H1 (cell line): ENCODE results near the gene GRIK2. TPM values are rescaled to one million over a fixed set of nuclear protein-coding genes. Genes with fewer than 3 reads are reported as not detected.

Experiments
- CTCF ChIA-PET: fragments of 300-600 bp; sonication (Branson Sonifier 250); formaldehyde crosslinking; loops from one replicate; lab custom pipeline; 2021; ENCODE audit not compliant: partially characterized antibody; lab: Charles Lee
- POLR2A ChIA-PET: fragments of 300-600 bp; sonication (Branson Sonifier 250); formaldehyde crosslinking; loops from one replicate; lab custom pipeline; 2021; ENCODE audit warnings: inconsistent platforms; ENCODE audit not compliant: partially characterized antibody; lab: Charles Lee
- DNase-seq, 2 experiments: peaks; one replicate each; pipeline versions ENCODE4 v3.0.0 to v3.0.0-alpha.2; 2010 to 2022; ENCODE audit warnings: low spot score in 2 of 2, low read depth in 1 of 2, mixed read lengths in 1 of 2
- FAIRE-seq: peaks from 2 replicates; lab custom pipeline; 2011; peaks lifted over from hg19 to GRCh38; lab: Jason Lieb, UNC
- H2AFZ ChIP-seq: 2 replicates; pipeline ENCODE4 v1.8.1; 2012; ENCODE audit warnings: low read length, inconsistent platforms
- H2AK5ac ChIP-seq: 2 replicates; pipeline ENCODE4 v1.6.1; 2013; ENCODE audit warnings: low read depth, low read length
- H2BK120ac ChIP-seq: replicated peaks from 2 replicates; pipeline ENCODE3; 2013; ENCODE audit warnings: low read depth, low read length, inconsistent platforms
- H2BK12ac ChIP-seq: 2 replicates; pipeline ENCODE4 v1.6.1; 2013; ENCODE audit warnings: low read depth, low read length
- H2BK15ac ChIP-seq: 2 replicates; pipeline ENCODE4 v1.6.1; 2013; ENCODE audit warnings: low read length
- H2BK20ac ChIP-seq: 2 replicates; pipeline ENCODE4 v1.6.1; 2013; ENCODE audit warnings: low read length
- H2BK5ac ChIP-seq: 2 replicates; pipeline ENCODE4 v1.6.1; 2013; ENCODE audit warnings: low read depth, low read length
- H3K14ac ChIP-seq: 2 replicates; pipeline ENCODE4 v1.6.1; 2013; ENCODE audit warnings: inconsistent platforms; ENCODE audit not compliant: insufficient read length
- H3K18ac ChIP-seq: 2 replicates; pipeline ENCODE4 v1.6.1; 2013; ENCODE audit warnings: low read length; ENCODE audit errors: extremely low read depth
- H3K23ac ChIP-seq: 2 replicates; pipeline ENCODE4 v1.6.1; 2013; ENCODE audit warnings: inconsistent platforms; ENCODE audit not compliant: insufficient read length
- H3K23me2 ChIP-seq: 2 replicates; pipeline ENCODE4 v1.6.1; 2013; ENCODE audit warnings: low read depth, low read length
- H3K27ac ChIP-seq: 2 replicates; pipeline ENCODE4 v1.6.1; 2011; ENCODE audit warnings: low read depth, low read length, inconsistent platforms
- H3K27me3 ChIP-seq, 4 experiments: replicated peaks in 1 of 4; 1 replicate in 1 of 4; 2 replicates in 3 of 4; pipeline versions ENCODE4 v1.6.1 to v1.8.1; 2011 to 2013; ENCODE audit warnings: low read length in 3 of 4, mild to moderate bottlenecking in 3 of 4, inconsistent platforms in 2 of 4, mixed read lengths in 2 of 4, moderate library complexity in 1 of 4; ENCODE audit not compliant: control insufficient read depth in 3 of 4, insufficient read depth in 3 of 4; ENCODE audit errors: extremely low read depth in 1 of 4
- H3K36me3 ChIP-seq, 4 experiments: 2 replicates each; pipeline versions ENCODE4 v1.6.1 to v1.8.1; 2011 to 2013; ENCODE audit warnings: mild to moderate bottlenecking in 4 of 4, low read length in 3 of 4, moderate library complexity in 2 of 4, control low read depth in 1 of 4, inconsistent platforms in 1 of 4; ENCODE audit not compliant: insufficient read depth in 4 of 4, control insufficient read depth in 2 of 4
- H3K4ac ChIP-seq: replicated peaks from 2 replicates; pipeline ENCODE3; 2013; ENCODE audit warnings: low read length, low read depth, mixed read lengths, inconsistent platforms; ENCODE audit not compliant: insufficient read length
- H3K4me1 ChIP-seq, 4 experiments: replicated peaks in 1 of 4; 1 replicate in 1 of 4; 2 replicates in 3 of 4; pipeline versions ENCODE4 v1.6.1 to v1.8.1; 2011 to 2013; ENCODE audit warnings: low read length in 3 of 4, inconsistent platforms in 2 of 4, mixed read lengths in 1 of 4; ENCODE audit not compliant: insufficient read depth in 4 of 4, control insufficient read depth in 3 of 4
- H3K4me2 ChIP-seq, 2 experiments: 2 replicates each; pipeline versions ENCODE4 v1.6.1 to v1.8.1; 2011 to 2013; ENCODE audit warnings: low read depth in 2 of 2, low read length in 2 of 2, control low read depth in 1 of 2, inconsistent platforms in 1 of 2, mild to moderate bottlenecking in 1 of 2; ENCODE audit not compliant: insufficient read depth in 1 of 2
- H3K4me3 ChIP-seq, 4 experiments: fragments of 200-600, 300-600 bp in 1 of 4; sonication (generic), shearing (Covaris generic), sonication (Bioruptor Twin) in 1 of 4; 2 replicates each; pipeline versions ENCODE4 v1.5.1 to v1.8.1; 2011 to 2016; ENCODE audit warnings: low read length in 4 of 4, low read depth in 3 of 4, control low read depth in 2 of 4, inconsistent platforms in 2 of 4, mild to moderate bottlenecking in 2 of 4, mixed read lengths in 1 of 4, moderate library complexity in 1 of 4; ENCODE audit not compliant: insufficient read depth in 2 of 4; ENCODE audit errors: extremely low read depth in 1 of 4
- H3K56ac ChIP-seq: replicated peaks from 2 replicates; pipeline ENCODE3; 2013; ENCODE audit warnings: low read depth, mild to moderate bottlenecking, mixed read lengths, low read length, inconsistent platforms; ENCODE audit not compliant: insufficient read length
- H3K79me1 ChIP-seq: 2 replicates; pipeline ENCODE4 v1.6.1; 2013; ENCODE audit warnings: low read depth, low read length, control low read depth
- H3K79me2 ChIP-seq, 2 experiments: 2 replicates each; pipeline versions ENCODE4 v1.6.1 to v1.8.1; 2012 to 2013; ENCODE audit warnings: low read length in 2 of 2, mild to moderate bottlenecking in 2 of 2, inconsistent platforms in 1 of 2; ENCODE audit not compliant: insufficient read depth in 2 of 2, control insufficient read depth in 1 of 2
- H3K9ac ChIP-seq, 4 experiments: replicated peaks in 1 of 4; 1 replicate in 1 of 4; 2 replicates in 3 of 4; pipeline versions ENCODE4 v1.6.1 to v1.8.1; 2011 to 2013; ENCODE audit warnings: low read depth in 3 of 4, low read length in 3 of 4, control low read depth in 2 of 4, mild to moderate bottlenecking in 2 of 4, moderate library complexity in 2 of 4, inconsistent platforms in 1 of 4; ENCODE audit errors: extremely low read depth in 1 of 4
- H3K9me3 ChIP-seq, 2 experiments: 2 replicates each; pipeline versions ENCODE4 v1.6.1 to v1.8.1; 2012 to 2013; ENCODE audit warnings: mild to moderate bottlenecking in 2 of 2, moderate library complexity in 2 of 2, control low read depth in 1 of 2, inconsistent platforms in 1 of 2, low read depth in 1 of 2, low read length in 1 of 2, mixed read lengths in 1 of 2; ENCODE audit not compliant: insufficient read depth in 2 of 2
- H4K20me1 ChIP-seq, 2 experiments: replicated peaks in 1 of 2; 2 replicates each; pipeline versions ENCODE3 to v1.8.1; 2011 to 2013; ENCODE audit warnings: inconsistent platforms in 2 of 2, low read length in 2 of 2, mild to moderate bottlenecking in 1 of 2; ENCODE audit not compliant: insufficient read depth in 2 of 2, control insufficient read depth in 1 of 2
- H4K5ac ChIP-seq: 2 replicates; pipeline ENCODE4 v1.6.1; 2013; ENCODE audit warnings: low read length, low read depth, mixed read lengths, inconsistent platforms; ENCODE audit not compliant: insufficient read length
- H4K8ac ChIP-seq: 2 replicates; pipeline ENCODE4 v1.8.0; 2013; ENCODE audit warnings: mild to moderate bottlenecking, moderate library complexity, low read length, inconsistent platforms; ENCODE audit not compliant: insufficient read depth; ENCODE audit errors: extremely low read depth
- H4K91ac ChIP-seq: replicated peaks from 2 replicates; pipeline ENCODE3; 2013; ENCODE audit warnings: low read length, mixed read lengths, inconsistent platforms; ENCODE audit not compliant: insufficient read length
- BCL11A ChIP-seq, 2 experiments: IDR thresholded peaks; one replicate each; pipeline ENCODE4 v1.6.1; 2011; ENCODE audit warnings: low read depth in 2 of 2, low read length in 2 of 2, mild to moderate bottlenecking in 2 of 2
- BRCA1 ChIP-seq: IDR thresholded peaks from 2 replicates; pipeline ENCODE4 v1.6.1; 2012; ENCODE audit warnings: low read depth, low read length, improper control_type of control experiment
- CBX5 ChIP-seq: fragments of 300-800, 300-1000 bp; sonication (generic); IDR thresholded peaks from 2 replicates; pipeline ENCODE4 v1.7.1; 2016; ENCODE audit warnings: antibody characterized with exemption, low read length, low read depth
- CHD2 ChIP-seq: IDR thresholded peaks from 2 replicates; pipeline ENCODE4 v1.6.1; 2012; ENCODE audit warnings: low read length, improper control_type of control experiment
- FOSL1 ChIP-seq: IDR thresholded peaks from 2 replicates; pipeline ENCODE4 v1.6.1; 2011; ENCODE audit warnings: mild to moderate bottlenecking, low read depth, low read length, moderate library complexity; ENCODE audit not compliant: insufficient read depth
- HDAC2 ChIP-seq, 2 experiments: fragments of 300-600 bp in 1 of 2; sonication (generic) in 1 of 2; IDR thresholded peaks; 2 replicates each; pipeline ENCODE4 v1.6.1; 2011 to 2012; ENCODE audit warnings: low read depth in 2 of 2, low read length in 2 of 2, mild to moderate bottlenecking in 2 of 2, moderate library complexity in 2 of 2, borderline replicate concordance in 1 of 2, inconsistent platforms in 1 of 2
- HDAC6 ChIP-seq: IDR thresholded peaks from one replicate; pipeline ENCODE4 v1.7.1; 2012; ENCODE audit warnings: low read depth, mild to moderate bottlenecking, inconsistent platforms, low read length, moderate library complexity
- JUND ChIP-seq: IDR thresholded peaks from 2 replicates; pipeline ENCODE4 v1.6.1; 2011; ENCODE audit warnings: mild to moderate bottlenecking, improper control_type of control experiment, low read length
- KDM1A ChIP-seq: fragments of 200-600, 300-600 bp; sonication (generic); IDR thresholded peaks from 2 replicates; pipeline ENCODE4 v1.7.1; 2016; ENCODE audit warnings: mild to moderate bottlenecking, low read length, borderline replicate concordance
- PHF8 ChIP-seq: fragments of 200-600 bp; sonication (generic); conservative IDR thresholded peaks from 2 replicates; pipeline ENCODE4 v1.7.1; 2012; ENCODE audit warnings: low read depth, mild to moderate bottlenecking, inconsistent platforms, low read length, moderate library complexity
- SIRT6 ChIP-seq: IDR thresholded peaks from one replicate; pipeline ENCODE4 v1.7.1; 2012; ENCODE audit warnings: low read length, inconsistent platforms
- SUZ12 ChIP-seq: fragments of 200-600 bp; sonication (generic); IDR thresholded peaks from 2 replicates; pipeline ENCODE4 v1.6.1; 2012; ENCODE audit warnings: mild to moderate bottlenecking, inconsistent platforms, low read length, moderate library complexity, mixed read lengths
- WGBS, 2 experiments: shearing (Covaris generic) in 1 of 2; methylation state at CpG; one replicate each; pipeline versions ENCODE4 v1.1.6 to v1.1.7; 2013 to 2015; ENCODE audit warnings: low lambda C conversion rate in 2 of 2, mixed read lengths in 2 of 2, inconsistent platforms in 1 of 2, low coverage in 1 of 2, missing lambda C conversion rate in 1 of 2; ENCODE audit not compliant: insufficient replicate concordance in 2 of 2, insufficient coverage in 1 of 2, insufficient read length in 1 of 2; ENCODE audit errors: extremely low coverage in 1 of 2, missing lambda C conversion rate in 1 of 2; 5-methylcytosine and 5-hydroxymethylcytosine counted together
- polyA plus RNA-seq, 7 experiments: library from polyadenylated mRNA; depleted of rRNA in 3 of 7; stranded (reverse) in 5 of 7; unstranded in 2 of 7; fragments of >200 nt in 5 of 7; fragments of 200-250 nt in 2 of 7; gene quantifications; 1 replicate in 5 of 7; 2 replicates in 1 of 7; 4 replicates in 1 of 7; pipeline versions ENCODE4 v1.2.1 to v1.2.3, GENCODE V29; 2011 to 2013; ENCODE audit warnings: missing spikeins in 2 of 7, mixed read lengths in 2 of 7
- total RNA-seq: library from RNA; stranded (reverse); fragmentation: NEBNext Ultra II Directional; extraction: Animal tissue kit (Norgen Biotek cat#: 25700); gene quantifications from 2 replicates; pipeline ENCODE4 v1.2.1, GENCODE V29; 2021
- TF ChIP-seq, protein P1 (sequence below): IDR thresholded peaks from 2 replicates; pipeline ENCODE4 v1.6.1; 2012; ENCODE audit warnings: inconsistent platforms

GRIK2 gene
- total and polyA plus RNA-seq, 2 of the 8 experiments (the other 6 are each of a cell fraction or from before 2014, with no cell fraction given): 1.8 to 2.2 TPM

DNA sequence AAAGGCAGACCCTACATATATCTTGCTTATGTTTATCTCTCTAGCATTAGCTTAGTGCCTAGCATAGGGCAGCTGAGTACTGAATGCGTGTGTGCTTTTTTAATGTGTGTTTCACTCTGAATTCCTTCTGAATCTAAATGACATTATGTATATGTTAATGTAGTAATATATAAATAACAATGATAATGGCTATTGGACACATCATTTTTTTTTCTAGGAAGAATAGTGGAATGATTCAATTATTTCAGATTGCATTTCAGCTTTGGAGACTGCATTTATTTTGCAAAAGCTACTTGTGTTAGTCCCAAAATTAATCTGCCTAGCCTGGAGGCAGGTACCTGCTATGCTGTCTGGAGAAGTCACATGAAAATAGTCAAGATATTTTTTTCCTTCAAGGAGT lies 371.8 kb downstream of the GRIK2 start:
- Histone ChIP-seq H3K9ac (no peak overlapping the region), H3K36me3 (no peaks in the 10 kb centered on the region), H3K79me1 (no peaks in the 10 kb centered on the region), H4K20me1 (no peaks in the 10 kb centered on the region), H2AFZ (no peak overlapping the region), H2AK5ac (no peak overlapping the region; the same call in 1 of the 2 replicates), H3K56ac (no peak overlapping the region), H4K91ac (no peak overlapping the region), H2BK5ac (no peak overlapping the region), H3K4me1 (peaks cover 0 to 9% (median 3%) of the 10 kb centered on the region in 4 experiments; a peak in 3 of 7 replicates), H3K79me2 (no peaks in the 10 kb centered on the region), H2BK12ac (no peak overlapping the region), H3K4ac (no peak overlapping the region), H3K27ac (no peak overlapping the region), H3K14ac (no peak overlapping the region), H3K4me3 (no peak overlapping the region), H2BK120ac (no peak overlapping the region), H3K23ac (no peak overlapping the region), H2BK15ac (0 out of 2 replicates have a peak overlapping the region, but pooled peaks have one; percentile 32), H3K23me2 (no peaks in the 10 kb centered on the region), H3K27me3 (no peaks in the 10 kb centered on the region), H3K9me3 (no peaks in the 10 kb centered on the region), H3K4me2 (no peak overlapping the region), H3K18ac (no peak overlapping the region), H4K5ac (no peak overlapping the region), H2BK20ac (peak overlapping the region; percentile 8; the same call in 1 of the 2 replicates), H4K8ac (no peak overlapping the region)
- WGBS, 2 experiments: 48% methylated on average over 1 of the region's 1 CpG; no CpG with 5 or more reads in 1 of the 2 experiments
- DNase-seq: no peak
- ChIA-PET CTCF (interaction anchor here (1.2 kb wide), 1 partner anchor 48 kb away, joined by 4 read pairs; no protein-coding TSS in a partner anchor), POLR2A (no interaction called here)
- no peak for FAIRE-seq
- TF ChIP-seq, protein P1, sequence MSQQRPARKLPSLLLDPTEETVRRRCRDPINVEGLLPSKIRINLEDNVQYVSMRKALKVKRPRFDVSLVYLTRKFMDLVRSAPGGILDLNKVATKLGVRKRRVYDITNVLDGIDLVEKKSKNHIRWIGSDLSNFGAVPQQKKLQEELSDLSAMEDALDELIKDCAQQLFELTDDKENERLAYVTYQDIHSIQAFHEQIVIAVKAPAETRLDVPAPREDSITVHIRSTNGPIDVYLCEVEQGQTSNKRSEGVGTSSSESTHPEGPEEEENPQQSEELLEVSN: no peak
- TF ChIP-seq JUND (no peak), SUZ12 (no peak), HDAC2 (IDR thresholded peaks at IDR 0.05; ENCODE audit: borderline replicate concordance in 1 of 2, low read depth in 2 of 2, low read length in 2 of 2) (no peak), KDM1A (no peak), FOSL1 (no peak), BCL11A (IDR thresholded peaks at IDR 0.05; ENCODE audit: low read depth in 2 of 2, low read length in 2 of 2) (no peak), SIRT6 (no peak), BRCA1 (no peak), CBX5 (no peak), PHF8 (no peak), CHD2 (no peak), HDAC6 (no peak)
